SIG-M5 treated with dmso at 0.1 percent for 504 hours (cell line): Measurements from ENCODE around the gene LTBP1.
"Not testable (repeated sequence)": the region's sequence is repeated elsewhere in the genome, so short reads cannot be mapped to it uniquely, and the experiment has no call there.

ENCODE experiments used
- DNase-seq: peaks from one replicate; lab custom pipeline; 2025; ENCODE audit not compliant: unreplicated experiment; lab: John Stamatoyannopoulos, UW

LTBP1 gene

DNA sequence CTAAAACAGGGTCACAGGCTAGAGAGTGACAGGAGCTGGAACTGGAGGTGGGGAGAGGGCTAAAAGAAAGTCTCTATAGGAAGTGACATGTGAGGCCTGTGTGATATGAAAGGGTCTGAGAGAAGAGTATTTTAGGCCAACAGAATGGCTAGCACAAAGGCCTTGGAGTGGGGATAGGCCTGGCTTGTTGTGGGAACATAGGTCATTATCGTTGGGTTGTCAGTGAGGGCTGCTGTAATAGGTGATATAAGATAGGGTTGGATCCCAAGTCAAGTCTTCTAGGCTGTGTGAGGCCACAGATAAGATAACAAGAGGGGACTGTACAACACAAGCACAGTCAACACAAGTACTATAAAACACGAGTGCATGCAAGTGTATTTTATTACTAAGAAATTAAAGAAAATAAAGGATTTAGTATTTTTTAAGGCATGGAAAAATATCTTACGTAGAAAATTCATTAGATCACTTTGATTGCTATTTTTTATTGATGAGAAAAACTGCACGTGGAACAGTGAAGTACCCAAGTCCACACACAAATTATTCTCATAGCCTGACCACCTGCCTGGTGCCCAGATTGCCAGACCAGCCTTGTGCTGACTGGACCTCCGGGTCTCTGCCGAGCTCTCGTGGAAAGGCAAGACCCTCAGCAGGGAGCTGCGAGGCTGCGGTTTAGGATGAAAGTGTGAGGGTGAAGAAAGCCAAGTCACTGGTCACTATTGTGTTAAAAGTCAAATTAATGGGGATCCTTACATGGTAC lies 14.1 kb downstream of the LTBP1 start:
- DNase-seq, result no peak

DNA sequence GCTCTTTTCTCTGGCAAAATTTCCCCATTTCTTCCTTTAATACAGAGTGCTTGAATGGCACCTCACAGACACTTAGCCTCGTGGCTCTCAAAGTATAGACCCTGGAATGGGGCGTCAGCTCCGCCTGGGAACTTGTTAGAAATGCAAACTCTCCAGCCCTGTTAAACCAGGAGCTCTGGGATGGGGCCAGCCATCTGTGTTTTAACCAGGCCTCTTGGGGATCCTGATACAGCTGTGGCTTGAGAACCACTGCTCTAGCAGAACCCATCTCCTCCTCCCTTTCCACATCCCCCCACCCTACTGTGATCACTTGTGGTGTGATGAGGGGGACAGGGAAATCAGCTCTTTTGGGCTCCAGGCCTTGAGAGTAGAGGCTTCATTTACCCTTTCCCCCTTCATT lies 15.9 kb downstream of the LTBP1 start:
- no peak for DNase-seq

GRCh38 chr2:32963941-32964340 lies 17.2 kb downstream of the LTBP1 start:
- no peak for DNase-seq

DNA sequence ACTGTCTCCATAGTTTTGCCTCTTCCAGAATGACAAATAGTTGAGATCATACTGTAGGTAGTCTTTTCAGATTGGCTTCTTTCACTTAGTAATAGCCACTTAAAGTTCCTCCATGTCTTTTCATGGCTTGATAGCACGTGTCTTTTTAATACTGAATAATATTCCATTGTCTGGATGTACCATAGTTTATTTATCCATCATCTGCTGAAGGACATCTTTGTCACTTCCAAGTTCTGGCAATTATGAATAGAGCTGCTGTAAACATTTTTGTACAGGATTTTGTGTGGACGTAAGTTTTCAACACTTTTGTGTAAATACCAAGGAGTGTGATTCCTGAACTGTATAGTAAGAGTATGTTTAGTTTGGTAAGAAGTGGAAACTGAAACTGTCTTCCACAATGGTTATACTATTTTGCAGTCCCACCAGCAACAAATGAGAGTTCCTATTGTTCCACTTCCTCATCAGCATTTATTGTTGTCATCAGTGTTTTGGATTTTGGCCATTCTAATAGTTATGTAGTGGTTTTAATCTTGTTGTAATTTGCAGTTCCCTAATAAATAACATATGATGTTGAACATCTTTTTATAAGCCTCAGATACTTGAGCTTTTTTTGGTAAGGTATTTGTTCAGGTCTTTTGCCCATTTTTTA lies 18.9 kb downstream of the LTBP1 start:
- DNase-seq, result no peak

- DNase-seq, result no peak
Measured at GRCh38 chr2:32969444-32970162, 22.9 kb downstream of the LTBP1 start.

- DNase-seq, result not testable (repeated sequence)
Measured at GRCh38 chr2:32973772-32974171, 27.0 kb downstream of the LTBP1 start.

DNA sequence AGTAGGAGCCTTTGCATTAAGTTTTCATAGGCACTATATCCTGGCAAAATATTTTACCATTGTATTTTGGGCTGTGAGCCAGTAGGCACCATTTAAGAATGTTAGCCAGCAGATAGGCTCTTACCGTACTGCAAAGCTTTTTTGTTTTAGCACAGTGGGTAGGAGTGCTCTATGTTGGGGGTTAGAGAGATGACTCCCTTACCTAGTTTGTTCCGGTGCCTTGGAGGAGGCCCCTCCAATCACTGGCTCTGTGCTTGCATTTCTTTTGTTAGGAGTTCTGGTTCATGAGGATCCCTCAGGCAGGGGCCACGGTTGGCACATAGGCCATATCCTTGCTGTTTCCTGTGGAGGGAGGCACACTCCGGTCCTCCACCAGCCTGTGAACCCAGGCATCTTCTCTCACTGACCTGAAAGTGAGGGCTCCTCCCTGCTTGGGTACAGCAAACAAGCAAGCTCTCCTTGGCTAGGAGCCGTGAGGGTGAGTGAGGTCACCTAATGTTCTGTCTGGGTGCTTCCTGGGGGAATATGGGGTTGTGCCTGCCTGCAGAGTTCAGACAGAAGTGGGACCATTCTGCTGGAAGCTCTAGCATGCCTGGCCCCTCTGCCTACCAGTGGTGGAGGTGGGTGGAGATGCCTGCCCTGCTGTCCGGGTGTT lies 29.8 kb downstream of the LTBP1 start:
- DNase-seq, result no peak

GRCh38 chr2:32977228-32977758 lies 30.5 kb downstream of the LTBP1 start:
- DNase-seq, result peak; percentile 13

DNA sequence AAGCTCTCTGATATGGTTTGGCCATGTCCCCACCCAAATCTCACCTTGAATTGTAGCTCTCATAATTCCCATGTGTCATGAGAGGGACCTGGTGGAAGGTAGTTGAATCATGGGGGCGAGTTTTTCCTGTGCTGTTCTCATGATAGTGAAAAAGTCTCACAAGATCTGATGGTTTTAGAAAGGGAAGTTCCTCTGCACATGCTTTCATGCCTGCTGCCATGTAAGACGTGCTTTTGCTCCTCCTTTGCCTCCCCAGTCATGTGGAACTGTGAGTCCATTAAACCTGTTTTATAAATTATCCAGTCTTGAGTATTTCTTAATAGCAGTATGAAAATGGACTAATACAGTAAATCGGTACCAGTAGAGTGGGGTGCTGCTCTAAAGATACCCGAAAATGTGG lies 34.9 kb downstream of the LTBP1 start:
- DNase-seq, result no peak

- not testable (repeated sequence) for DNase-seq
Measured at GRCh38 chr2:32983193-32983924, 36.6 kb downstream of the LTBP1 start.

- no peak for DNase-seq
Measured at GRCh38 chr2:32986480-32986879, 39.7 kb downstream of the LTBP1 start.

GRCh38 chr2:32988525-32988924 lies 41.8 kb downstream of the LTBP1 start:
- DNase-seq, result no peak

DNA sequence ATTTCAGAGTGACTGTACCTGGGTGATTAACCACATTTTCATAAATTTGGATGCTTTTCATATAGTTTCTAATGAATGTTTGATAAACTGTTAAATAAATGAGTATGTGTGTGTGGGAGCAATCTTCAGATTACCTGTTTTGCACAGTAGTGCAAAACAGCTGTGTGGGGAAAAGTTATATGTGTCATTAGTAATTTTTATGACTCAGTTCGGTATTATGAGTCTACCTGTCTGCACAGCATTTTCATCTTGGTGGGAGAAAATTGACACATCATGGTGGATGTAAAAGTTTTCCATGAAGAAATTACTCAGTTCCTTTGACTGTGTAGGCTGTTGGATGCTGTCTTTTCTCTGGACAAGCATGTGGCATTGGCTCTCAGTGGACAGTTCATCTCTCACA lies 43.8 kb downstream of the LTBP1 start:
- DNase-seq, result no peak

- no peak for DNase-seq
Measured at GRCh38 chr2:32991091-32991845, 44.5 kb downstream of the LTBP1 start.

DNA sequence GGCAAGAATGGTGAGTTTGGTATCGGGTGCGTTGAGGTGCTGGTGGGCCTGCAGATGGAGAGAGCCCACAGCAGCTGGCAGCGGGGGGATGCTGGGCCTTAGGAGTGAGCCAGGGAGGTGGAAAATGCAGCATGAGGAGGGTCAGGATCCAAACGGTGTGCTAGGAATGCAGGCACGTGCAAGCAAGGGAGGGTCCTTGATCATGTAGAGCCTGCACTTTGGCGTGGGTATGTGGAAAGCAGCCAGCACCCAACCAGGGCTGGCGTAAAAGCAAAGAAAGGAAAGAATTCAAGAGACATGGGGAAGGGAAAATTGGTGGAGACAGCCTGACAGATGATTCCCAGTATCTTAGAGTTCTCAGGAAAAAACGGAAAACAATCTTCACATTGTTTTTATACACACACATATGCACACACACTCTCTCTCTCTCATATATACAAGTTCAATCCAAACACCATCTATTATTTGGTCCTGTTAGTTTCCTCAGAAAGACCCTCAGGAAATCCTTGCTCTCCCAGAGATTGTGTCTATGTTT lies 46.3 kb downstream of the LTBP1 start:
- no peak for DNase-seq

DNA sequence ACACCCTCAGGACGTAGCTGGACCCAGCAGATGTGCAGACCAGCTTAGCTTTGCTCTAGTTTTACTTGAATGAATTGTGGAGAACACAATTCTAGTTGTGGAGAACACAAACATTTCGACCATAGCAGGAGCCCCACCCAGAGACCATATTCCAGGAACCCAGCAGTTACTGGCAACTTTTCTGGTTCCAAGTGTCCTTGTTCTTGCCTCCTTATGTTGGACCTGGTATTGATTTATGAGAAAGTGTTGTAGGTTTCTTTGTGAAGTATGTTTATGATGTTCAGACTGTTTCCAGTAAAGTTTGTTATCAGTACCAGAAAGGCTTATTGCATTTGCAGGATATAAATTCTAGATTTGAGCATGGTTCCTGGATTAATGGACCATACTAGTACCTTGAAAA lies 51.0 kb downstream of the LTBP1 start:
- DNase-seq, result no peak

DNA sequence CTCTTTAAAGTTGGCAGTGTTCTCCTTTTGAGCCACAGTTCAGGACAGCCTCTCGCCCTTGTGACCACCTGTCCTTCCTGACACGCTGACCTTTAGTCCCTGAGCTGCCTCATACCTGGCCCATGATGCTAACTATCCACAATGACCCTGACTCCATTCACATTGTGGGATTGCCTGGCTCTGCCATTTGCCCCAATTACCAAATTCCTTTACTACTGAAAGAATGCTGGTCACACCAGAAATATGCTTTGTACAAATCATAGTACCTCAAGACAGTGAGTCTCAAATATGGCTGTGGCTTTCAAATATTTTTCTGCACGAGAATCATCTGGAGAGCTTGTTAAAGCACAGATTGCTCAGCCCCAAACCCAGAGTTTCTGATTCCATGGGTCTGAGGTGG lies 54.2 kb downstream of the LTBP1 start:
- no peak for DNase-seq

DNA sequence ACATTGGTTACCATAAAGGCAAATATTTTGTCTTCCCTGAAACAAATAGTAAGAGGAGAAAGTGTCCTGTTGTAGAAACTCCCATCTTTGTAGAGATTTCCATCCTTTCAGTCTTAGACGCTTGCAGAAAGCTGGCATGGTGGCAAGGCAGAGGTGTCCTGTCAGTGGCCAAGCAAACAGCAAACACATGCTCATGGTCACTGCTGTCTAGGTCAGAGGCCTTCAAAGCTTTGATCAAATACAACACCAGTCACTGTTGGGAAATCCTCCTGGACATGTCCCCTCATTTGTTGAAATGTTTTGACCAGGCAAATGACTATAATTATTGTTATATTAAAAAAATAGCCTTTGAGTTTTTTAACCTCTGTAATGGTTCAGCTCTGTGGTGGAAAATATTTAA lies 55.1 kb downstream of the LTBP1 start:
- no peak for DNase-seq

DNA sequence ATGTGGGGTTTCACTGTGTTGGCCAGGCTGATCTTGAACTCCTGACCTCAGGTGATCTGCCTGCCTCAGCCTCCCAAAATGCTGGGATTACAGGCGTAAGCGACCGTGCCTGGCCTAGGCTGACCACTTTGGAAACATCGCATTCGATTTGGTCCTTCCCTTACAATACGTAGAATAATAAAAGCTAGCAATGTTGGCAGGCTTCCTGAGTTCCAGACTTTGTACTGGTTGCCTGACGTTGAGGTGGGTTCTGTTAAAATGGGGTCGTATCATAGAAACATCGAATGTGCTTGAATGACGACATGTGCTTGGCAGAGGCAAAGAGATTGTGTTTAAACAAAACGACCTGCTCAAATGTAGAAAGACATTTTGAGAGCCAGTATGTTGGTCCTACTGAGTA lies 56.1 kb downstream of the LTBP1 start:
- DNase-seq, result no peak

- no peak for DNase-seq
Measured at GRCh38 chr2:33005057-33005456, 58.3 kb downstream of the LTBP1 start.
